Measurements from ENCODE around the gene BAG1. TPM values are rescaled to one million over a fixed set of nuclear protein-coding genes. Genes with fewer than 3 reads are reported as not detected.
A peak's percentile ranks its signal among the peaks of the same experiment; 100 is the strongest.

BAG1 gene
- total and polyA plus RNA-seq, 2 of the 13 experiments (the other 11 are each of a cell fraction or from before 2014, with no cell fraction given): 23.1 to 59.5 TPM

- TF ChIP-seq KIAA2018 (CRISPR knock-in tag; IDR thresholded peaks at IDR 0.05; ENCODE audit: borderline replicate concordance): no peak
- TF ChIP-seq ZNF557 (CRISPR knock-in tag; IDR thresholded peaks at IDR 0.05): no peak
- no peak for TF ChIP-seq ZSCAN22 (CRISPR knock-in tag; IDR thresholded peaks at IDR 0.05)
- TF ChIP-seq CCDC6 (CRISPR knock-in tag; IDR thresholded peaks at IDR 0.05): peak; percentile 34; the same call in 1 of the 2 replicates
- no peak for TF ChIP-seq SKIL (CRISPR knock-in tag; IDR thresholded peaks at IDR 0.05; ENCODE audit: borderline replicate concordance)
- TF ChIP-seq LBX2 (CRISPR knock-in tag; IDR thresholded peaks at IDR 0.05; ENCODE audit: borderline replicate concordance): no peak
- TF ChIP-seq ZNF441 (CRISPR knock-in tag; IDR thresholded peaks at IDR 0.05; ENCODE audit: borderline replicate concordance): 0 out of 2 replicates have a peak, but pooled peaks have one; percentile 34
- TF ChIP-seq MYNN (CRISPR knock-in tag; IDR thresholded peaks at IDR 0.05; ENCODE audit: low read depth): no peak
- TF ChIP-seq REST (IDR thresholded peaks at IDR 0.05; ENCODE audit: borderline replicate concordance in 1 of 2, low read depth in 1 of 2, low read length in 2 of 2): peak in 1 of 2 experiments; percentile 18; a peak in 1 of 4 replicates
- TF ChIP-seq ZNF354B (CRISPR knock-in tag; IDR thresholded peaks at IDR 0.05): no peak
- no peak for TF ChIP-seq ZNF7 (CRISPR knock-in tag; IDR thresholded peaks at IDR 0.05)
- TF ChIP-seq PRPF4 (IDR thresholded peaks at IDR 0.05; ENCODE audit: low read depth, low read length, poor library complexity, severe bottlenecking): no peak
- peak; percentile 23; the same call in 1 of the 2 replicates for TF ChIP-seq KMT2A (CRISPR knock-in tag; IDR thresholded peaks at IDR 0.05)
- TF ChIP-seq KLF9 (CRISPR knock-in tag; IDR thresholded peaks at IDR 0.05; ENCODE audit: low read depth): no peak
These were observed at the start of gene BAG1, which contains the start of gene CHMP5 (continued) for GRCh38 chr9:33264473-33265177.

Data from HepG2 (cell line).